ENCODE results near the gene MESP1. TPM values are rescaled to one million over a fixed set of nuclear protein-coding genes. Genes with fewer than 3 reads are reported as not detected.

The MESP1 gene
- 0.18 TPM in 1 of 2 replicates, not detected in the other for total RNA-seq

GRCh38 chr15:89750560-89751542, at the start of gene MESP1:
Gene MESP1 (minus strand): TSS chr15:89751249. CDS start chr15:89751231, 18 bp downstream.

GRCh38 chr15:89776274-89777072, 25.4 kb upstream of the MESP1 start, which contains the start of gene MESP2:
Gene MESP2 (plus strand): TSS chr15:89776332. CDS start chr15:89776358, 26 bp downstream.

Other genes with a start within 250 kb of the MESP1 start
- 3.2 and 4.3 TPM in 2 replicates for gene TICRR, start 175.8 kb downstream of the MESP1 start, total RNA-seq
- 12.8 and 13.0 TPM in 2 replicates for gene KIF7, start 95.8 kb downstream of the MESP1 start, total RNA-seq
- 0.53 TPM in 1 of 2 replicates, not detected in the other for gene PLIN1, start 71.9 kb downstream of the MESP1 start, total RNA-seq
- 5.2 and 5.7 TPM in 2 replicates for gene PEX11A, start 60.5 kb downstream of the MESP1 start, total RNA-seq
- 1.2 TPM in 1 of 2 replicates, not detected in the other for gene WDR93, start 60.4 kb downstream of the MESP1 start, total RNA-seq
- gene MESP2, start 25.1 kb upstream of the MESP1 start, total RNA-seq: under 0.01 and 2.8 TPM in 2 replicates
- 275 and 280 TPM in 2 replicates for gene ANPEP, start 63.6 kb upstream of the MESP1 start, total RNA-seq
- gene AP3S2, start 142.7 kb upstream of the MESP1 start, total RNA-seq: 45.6 and 48.0 TPM in 2 replicates
- 6.1 and 9.7 TPM in 2 replicates for gene ARPIN, start 161.7 kb upstream of the MESP1 start, total RNA-seq

All from myometrial cell (primary cell).